IMR-90 (cell line): ENCODE measurements around the gene KRTAP10-9.
"Not testable (repeated sequence)": the region's sequence is repeated elsewhere in the genome, so short reads cannot be mapped to it uniquely, and the experiment has no call there.

Source experiments
- BHLHE40 ChIP-seq: fragments of 150-350 bp; IDR thresholded peaks from 2 replicates; pipeline ENCODE4 v1.6.1; 2016; ENCODE audit warnings: mild to moderate bottlenecking, low read depth, low read length
- TF ChIP-seq, protein P1 (sequence below): conservative IDR thresholded peaks from 2 replicates; pipeline ENCODE4 v1.5.1; 2012; ENCODE audit warnings: mild to moderate bottlenecking, low read depth, low read length, improper control_type of control experiment

DNA sequence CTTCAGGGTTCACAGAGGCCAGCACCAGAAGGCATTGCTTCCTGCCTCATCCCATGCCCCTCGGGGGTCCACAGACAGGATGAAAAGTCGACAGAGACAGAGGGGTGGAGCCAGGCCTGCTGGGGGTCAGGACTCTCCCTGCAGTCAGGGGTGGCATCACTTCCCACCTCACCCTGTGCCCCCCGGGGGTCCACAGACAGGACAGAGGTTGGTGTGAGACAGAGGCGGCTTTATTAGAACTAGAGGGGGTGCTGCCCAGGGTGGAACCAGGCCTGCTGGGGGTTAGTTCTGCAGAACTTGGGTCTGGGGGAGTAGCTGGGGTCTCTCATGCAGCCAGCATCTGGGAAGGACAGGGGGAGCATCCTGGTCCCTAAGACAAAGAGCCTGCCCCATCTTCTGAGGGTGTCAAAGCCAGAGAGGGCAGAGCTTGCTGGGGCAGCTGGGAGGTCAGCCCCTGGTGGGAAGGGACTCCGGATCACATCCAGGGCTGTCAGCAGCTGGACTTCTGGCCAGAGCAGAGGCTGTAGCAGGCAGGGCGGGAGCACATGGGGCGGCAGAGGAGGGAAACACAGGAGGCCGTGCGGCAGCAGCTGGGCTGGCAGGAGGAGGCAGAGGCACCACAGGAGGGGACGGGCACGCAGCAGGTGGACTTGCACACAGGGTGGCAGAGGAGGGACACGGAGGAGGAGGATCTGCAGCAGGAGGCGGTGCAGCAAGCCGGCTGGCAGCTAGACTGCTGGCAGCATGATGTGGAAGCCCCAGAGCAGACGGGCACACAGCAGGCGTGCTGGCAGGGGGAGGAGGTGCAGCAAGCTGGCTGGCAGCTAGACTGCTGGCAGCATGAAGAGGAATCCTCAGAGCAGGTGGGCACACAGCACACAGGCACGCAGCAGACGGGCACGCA is 35.7 kb upstream of the KRTAP10-9 start:
- TF ChIP-seq BHLHE40, result not testable (repeated sequence)
- TF ChIP-seq, protein P1, sequence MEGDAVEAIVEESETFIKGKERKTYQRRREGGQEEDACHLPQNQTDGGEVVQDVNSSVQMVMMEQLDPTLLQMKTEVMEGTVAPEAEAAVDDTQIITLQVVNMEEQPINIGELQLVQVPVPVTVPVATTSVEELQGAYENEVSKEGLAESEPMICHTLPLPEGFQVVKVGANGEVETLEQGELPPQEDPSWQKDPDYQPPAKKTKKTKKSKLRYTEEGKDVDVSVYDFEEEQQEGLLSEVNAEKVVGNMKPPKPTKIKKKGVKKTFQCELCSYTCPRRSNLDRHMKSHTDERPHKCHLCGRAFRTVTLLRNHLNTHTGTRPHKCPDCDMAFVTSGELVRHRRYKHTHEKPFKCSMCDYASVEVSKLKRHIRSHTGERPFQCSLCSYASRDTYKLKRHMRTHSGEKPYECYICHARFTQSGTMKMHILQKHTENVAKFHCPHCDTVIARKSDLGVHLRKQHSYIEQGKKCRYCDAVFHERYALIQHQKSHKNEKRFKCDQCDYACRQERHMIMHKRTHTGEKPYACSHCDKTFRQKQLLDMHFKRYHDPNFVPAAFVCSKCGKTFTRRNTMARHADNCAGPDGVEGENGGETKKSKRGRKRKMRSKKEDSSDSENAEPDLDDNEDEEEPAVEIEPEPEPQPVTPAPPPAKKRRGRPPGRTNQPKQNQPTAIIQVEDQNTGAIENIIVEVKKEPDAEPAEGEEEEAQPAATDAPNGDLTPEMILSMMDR, result not testable (repeated sequence)
